Measurements from ENCODE around the gene CACNA1C. TPM values are rescaled to one million over a fixed set of nuclear protein-coding genes. Genes with fewer than 3 reads are reported as not detected.

CACNA1C gene
- total RNA-seq, 2 experiments from 2014 or later, result 0.05 to 0.08 TPM

DNA sequence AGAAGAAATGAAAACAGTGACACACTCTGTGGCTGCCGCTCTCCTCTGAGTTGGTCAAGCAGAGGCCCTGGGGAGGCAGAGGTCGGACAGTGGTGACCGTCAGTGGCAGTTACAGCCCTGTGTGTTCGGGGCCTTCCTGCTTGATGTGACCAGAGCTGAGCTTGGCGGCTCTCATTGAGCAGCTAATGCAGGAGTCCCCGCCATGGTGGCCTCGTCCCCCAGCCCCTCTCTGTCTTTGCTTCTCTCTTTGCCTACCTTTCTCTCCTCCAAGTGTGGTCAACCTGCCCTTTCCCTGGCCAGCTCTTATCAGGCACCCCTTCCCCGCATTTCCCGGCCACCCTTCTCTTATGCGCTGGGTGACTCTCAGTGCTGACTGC, 362.8 kb downstream of the CACNA1C start:
- Histone ChIP-seq H3K27ac (ENCODE audit: low read depth in 1 of 2, low read length in 2 of 2) (no peak overlapping the region), H3K9me3 (ENCODE audit: control insufficient read depth in 1 of 2, insufficient read depth in 1 of 2, low read length in 2 of 2) (no peaks in the 10 kb centered on the region), H3K36me3 (ENCODE audit: insufficient read depth, low read length) (no peaks in the 10 kb centered on the region), H3K4me3 (ENCODE audit: low read length) (no peak overlapping the region), H3K27me3 (ENCODE audit: control insufficient read depth in 1 of 2, insufficient read depth in 2 of 2, low read length in 2 of 2) (no peaks in the 10 kb centered on the region), H3K4me1 (ENCODE audit: insufficient read depth, low read length) (no peaks in the 10 kb centered on the region)
- Mint-ChIP-seq H3K4me3 (no peak overlapping the region), H3K4me1 (ENCODE audit: low read depth) (no peaks in the 10 kb centered on the region), H3K27ac (no peak overlapping the region), H3K36me3 (ENCODE audit: low read depth) (no peaks in the 10 kb centered on the region), H3K9me3 (no peaks in the 10 kb centered on the region), H3K27me3 (no peaks in the 10 kb centered on the region)
- DNase-seq, result no peak
- intact Hi-C loops (cut with DNase I, micrococcal nuclease), result no loop called here
- POLR2A ChIA-PET, result no interaction called here
- TF ChIP-seq, protein P1, sequence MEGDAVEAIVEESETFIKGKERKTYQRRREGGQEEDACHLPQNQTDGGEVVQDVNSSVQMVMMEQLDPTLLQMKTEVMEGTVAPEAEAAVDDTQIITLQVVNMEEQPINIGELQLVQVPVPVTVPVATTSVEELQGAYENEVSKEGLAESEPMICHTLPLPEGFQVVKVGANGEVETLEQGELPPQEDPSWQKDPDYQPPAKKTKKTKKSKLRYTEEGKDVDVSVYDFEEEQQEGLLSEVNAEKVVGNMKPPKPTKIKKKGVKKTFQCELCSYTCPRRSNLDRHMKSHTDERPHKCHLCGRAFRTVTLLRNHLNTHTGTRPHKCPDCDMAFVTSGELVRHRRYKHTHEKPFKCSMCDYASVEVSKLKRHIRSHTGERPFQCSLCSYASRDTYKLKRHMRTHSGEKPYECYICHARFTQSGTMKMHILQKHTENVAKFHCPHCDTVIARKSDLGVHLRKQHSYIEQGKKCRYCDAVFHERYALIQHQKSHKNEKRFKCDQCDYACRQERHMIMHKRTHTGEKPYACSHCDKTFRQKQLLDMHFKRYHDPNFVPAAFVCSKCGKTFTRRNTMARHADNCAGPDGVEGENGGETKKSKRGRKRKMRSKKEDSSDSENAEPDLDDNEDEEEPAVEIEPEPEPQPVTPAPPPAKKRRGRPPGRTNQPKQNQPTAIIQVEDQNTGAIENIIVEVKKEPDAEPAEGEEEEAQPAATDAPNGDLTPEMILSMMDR (IDR thresholded peaks at IDR 0.05), result no peak
- ATAC-seq (ENCODE audit: poor library complexity), result no peak
- CTCF ChIA-PET, result no interaction called here

GRCh38 chr12:2416158-2416557, 363.4 kb downstream of the CACNA1C start:
- Mint-ChIP-seq H3K27me3 (no peaks in the 10 kb centered on the region), H3K4me1 (ENCODE audit: low read depth) (no peaks in the 10 kb centered on the region), H3K4me3 (no peak overlapping the region), H3K36me3 (ENCODE audit: low read depth) (no peaks in the 10 kb centered on the region), H3K9me3 (no peaks in the 10 kb centered on the region), H3K27ac (no peak overlapping the region)
- Histone ChIP-seq H3K27me3 (ENCODE audit: control insufficient read depth in 1 of 2, insufficient read depth in 2 of 2, low read length in 2 of 2) (no peaks in the 10 kb centered on the region), H3K27ac (ENCODE audit: low read depth in 1 of 2, low read length in 2 of 2) (no peak overlapping the region), H3K4me3 (ENCODE audit: low read length) (no peak overlapping the region), H3K36me3 (ENCODE audit: insufficient read depth, low read length) (no peaks in the 10 kb centered on the region), H3K9me3 (ENCODE audit: control insufficient read depth in 1 of 2, insufficient read depth in 1 of 2, low read length in 2 of 2) (no peaks in the 10 kb centered on the region), H3K4me1 (ENCODE audit: insufficient read depth, low read length) (no peaks in the 10 kb centered on the region)
- no peak for ATAC-seq (ENCODE audit: poor library complexity)
- no peak for DNase-seq
- intact Hi-C loops (cut with DNase I, micrococcal nuclease), result no loop called here
- TF ChIP-seq, protein P1 (IDR thresholded peaks at IDR 0.05), result no peak
- POLR2A ChIA-PET, result no interaction called here
- CTCF ChIA-PET, result no interaction called here

GRCh38 chr12:2417481-2418160, 364.8 kb downstream of the CACNA1C start:
- H3K27ac Mint-ChIP-seq, result no peak overlapping the region
- H3K4me1 Mint-ChIP-seq (ENCODE audit: low read depth), result no peaks in the 10 kb centered on the region
- no peaks in the 10 kb centered on the region for H3K27me3 ChIP-seq (ENCODE audit: control insufficient read depth in 1 of 2, insufficient read depth in 2 of 2, low read length in 2 of 2)
- no peak overlapping the region for H3K27ac ChIP-seq (ENCODE audit: low read depth in 1 of 2, low read length in 2 of 2)
- TF ChIP-seq, protein P1 (IDR thresholded peaks at IDR 0.05), result no peak
- no peaks in the 10 kb centered on the region for H3K36me3 ChIP-seq (ENCODE audit: insufficient read depth, low read length)
- ATAC-seq (ENCODE audit: poor library complexity) (no peak), DNase-seq (no peak)
- no peaks in the 10 kb centered on the region for H3K9me3 Mint-ChIP-seq
- no peaks in the 10 kb centered on the region for H3K4me1 ChIP-seq (ENCODE audit: insufficient read depth, low read length)
- no peaks in the 10 kb centered on the region for H3K27me3 Mint-ChIP-seq
- no peak overlapping the region for H3K4me3 Mint-ChIP-seq
- ChIA-PET POLR2A (no interaction called here), CTCF (no interaction called here)
- H3K9me3 ChIP-seq (ENCODE audit: control insufficient read depth in 1 of 2, insufficient read depth in 1 of 2, low read length in 2 of 2), result no peaks in the 10 kb centered on the region
- intact Hi-C loops (cut with DNase I, micrococcal nuclease), result no loop called here
- H3K36me3 Mint-ChIP-seq (ENCODE audit: low read depth), result no peaks in the 10 kb centered on the region
- no peak overlapping the region for H3K4me3 ChIP-seq (ENCODE audit: low read length)

All from CD4-positive, alpha-beta T cell (primary cell).